HG02943 (cell line): ENCODE measurements around the gene COX7A2L.
"Not testable (repeated sequence)": the region's sequence is repeated elsewhere in the genome, so short reads cannot be mapped to it uniquely, and the experiment has no call there.

Source experiments
- ATAC-seq: cut with Tn5 transposase; IDR thresholded peaks from one replicate; pipeline ENCODE4 v1.9.1; 2021; ENCODE audit warnings: mild to moderate bottlenecking, low read depth, moderate library complexity; ENCODE audit not compliant: unreplicated experiment

Gene COX7A2L

DNA sequence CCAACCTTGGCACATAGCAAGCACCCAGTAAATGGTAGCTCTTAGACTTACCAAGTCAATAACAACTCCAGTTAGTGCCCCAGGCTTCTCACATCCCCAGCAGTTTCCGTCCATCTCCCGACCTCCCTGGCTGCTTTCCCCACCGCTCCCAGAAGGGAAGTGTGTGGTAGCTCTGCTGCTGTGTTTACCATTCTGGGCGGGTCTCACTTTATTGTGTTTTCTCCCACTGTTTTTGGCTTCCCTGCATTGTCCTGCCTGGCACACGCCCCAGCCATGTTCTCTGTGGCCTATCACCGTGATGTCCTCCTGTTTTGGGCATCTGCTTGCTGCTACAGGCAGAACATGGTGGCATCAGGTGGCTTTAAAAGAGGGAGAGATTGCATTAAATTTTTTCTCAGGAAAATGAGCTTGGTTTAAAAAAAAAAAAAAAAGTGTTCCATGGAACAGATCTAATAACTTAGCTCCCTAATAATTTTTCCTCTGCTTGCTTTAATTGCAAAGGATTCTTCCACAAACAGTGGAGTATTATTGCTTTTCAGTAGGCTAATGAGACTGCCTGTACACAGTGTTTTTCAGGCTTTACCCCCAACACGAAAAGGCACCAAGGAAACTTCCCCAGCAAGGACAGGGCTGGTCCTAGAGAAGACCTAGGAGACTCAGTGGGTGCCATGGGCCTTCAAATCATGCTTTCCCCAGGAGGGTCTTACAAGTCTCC lies 8.0 kb upstream of the COX7A2L start:
- ATAC-seq, result no peak

DNA sequence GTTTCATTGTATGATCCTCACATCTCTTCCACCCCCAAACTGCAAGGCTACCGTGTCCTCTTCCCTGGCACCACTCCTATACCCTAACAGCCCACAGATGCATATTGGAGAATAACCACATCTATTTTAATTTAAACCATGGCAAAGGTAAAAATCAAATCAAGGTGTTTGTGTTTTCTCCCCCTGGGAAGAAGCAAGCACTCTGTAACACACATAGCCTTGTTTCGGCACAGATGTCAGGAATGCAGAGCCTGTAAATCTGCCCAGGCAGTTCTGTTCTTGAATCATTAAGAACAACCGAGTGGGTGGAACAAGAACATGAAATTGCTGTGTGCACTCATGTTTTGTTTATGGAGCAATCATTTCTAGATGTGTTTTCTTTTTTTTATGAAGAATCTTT lies 6.8 kb upstream of the COX7A2L start:
- ATAC-seq, result no peak

DNA sequence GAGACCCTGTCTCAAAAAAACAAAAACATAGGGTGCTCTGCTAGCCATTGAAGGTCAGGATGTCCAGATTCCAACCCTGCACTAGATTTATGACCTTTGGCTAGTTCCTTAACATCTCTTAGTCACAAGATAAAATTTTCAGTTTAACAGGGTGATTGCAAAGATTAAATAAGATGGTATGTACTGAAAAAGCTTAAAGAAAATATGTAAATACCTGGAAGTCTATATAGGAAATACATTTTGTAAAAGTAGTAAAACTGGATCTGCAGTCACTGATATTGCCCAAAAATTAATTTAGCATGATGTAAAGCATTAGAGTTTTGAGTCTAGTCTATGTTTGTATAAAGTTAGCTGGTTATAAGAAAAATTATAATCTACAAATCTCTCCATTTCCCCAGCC lies 5.4 kb upstream of the COX7A2L start:
- no peak for ATAC-seq

DNA sequence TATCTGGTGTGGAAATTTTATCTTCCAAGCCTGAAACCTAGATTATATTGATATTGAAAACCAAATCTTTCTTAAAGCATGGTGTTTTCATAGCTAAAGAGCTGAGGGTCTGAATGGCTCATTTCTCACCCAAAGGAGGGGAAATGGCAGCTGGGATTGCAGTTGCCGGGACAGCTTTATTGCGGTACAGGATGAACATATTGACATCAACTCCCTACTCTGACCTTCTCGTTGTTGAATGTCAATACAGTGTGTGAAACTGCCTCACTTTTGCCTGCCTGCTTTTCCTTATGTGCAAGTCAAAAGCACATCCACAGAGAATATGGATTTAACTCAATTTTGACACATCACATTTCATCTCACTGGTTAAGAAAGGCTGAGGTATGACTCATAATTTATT lies 3.6 kb upstream of the COX7A2L start:
- no peak for ATAC-seq

DNA sequence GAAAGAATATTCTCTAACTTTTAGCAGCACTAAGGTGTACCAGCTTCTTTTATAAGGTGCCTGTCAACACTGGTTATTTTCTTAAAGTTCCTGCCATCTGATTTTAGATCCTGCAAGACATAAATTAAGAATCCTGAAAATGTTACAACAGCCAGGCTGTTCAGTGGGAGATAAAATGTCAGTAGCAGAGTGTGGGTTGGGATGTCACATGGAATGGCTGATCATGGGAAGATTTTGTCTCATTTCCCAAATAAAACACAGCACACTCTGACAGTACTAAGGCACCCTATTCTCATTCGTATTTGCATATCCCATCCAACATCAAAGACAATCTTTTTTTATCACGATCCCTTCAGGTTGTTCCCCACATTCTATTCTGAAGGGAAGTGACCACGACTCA lies 2.4 kb upstream of the COX7A2L start:
- ATAC-seq, result no peak

DNA sequence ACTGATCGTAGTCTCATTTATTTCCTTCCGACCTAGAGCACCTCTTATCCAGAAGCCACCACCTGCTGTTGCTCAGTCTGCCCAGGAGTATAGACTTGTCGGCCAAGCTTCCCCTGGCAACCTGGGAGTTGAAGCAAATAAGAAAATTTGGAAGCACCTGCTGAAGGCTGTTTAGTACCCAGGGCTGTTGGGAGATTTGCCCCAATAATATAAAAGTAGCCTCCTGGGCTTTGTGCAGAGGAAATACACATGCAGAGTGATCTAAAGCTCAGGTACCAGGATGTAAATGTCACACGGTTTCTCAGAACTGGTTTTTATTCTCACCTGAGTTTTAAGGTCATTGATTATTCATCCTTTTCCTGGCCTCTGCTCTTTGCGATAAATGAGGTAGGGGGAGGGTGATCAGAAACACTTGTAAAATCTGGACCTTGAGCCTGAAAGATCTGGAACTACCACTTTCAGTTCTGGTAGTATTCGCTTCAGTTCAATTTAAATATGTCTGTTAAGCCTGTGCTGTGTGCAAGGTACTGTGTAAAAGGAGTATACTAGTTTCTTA lies 789 bp upstream of the COX7A2L start:
- no peak for ATAC-seq

DNA sequence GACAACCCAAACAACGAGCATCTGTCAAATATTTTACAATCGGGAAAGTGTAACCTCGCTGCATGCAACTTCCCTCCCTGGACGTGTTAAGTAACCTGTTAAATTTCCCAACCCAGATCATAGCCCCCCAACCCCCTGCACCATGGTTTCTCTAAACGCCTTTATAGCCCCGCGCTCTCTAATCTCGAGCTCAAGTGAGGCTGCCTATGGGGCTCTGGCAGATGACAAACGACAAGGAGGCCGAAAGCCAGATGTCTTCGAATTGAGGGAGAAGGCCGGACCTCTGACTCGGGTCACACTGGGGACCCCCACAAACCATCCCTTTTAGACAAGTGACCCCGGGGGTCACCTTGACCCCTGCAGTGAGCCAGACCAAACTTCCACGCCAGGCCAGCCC lies 526 bp downstream of the COX7A2L start:
- no peak for ATAC-seq

DNA sequence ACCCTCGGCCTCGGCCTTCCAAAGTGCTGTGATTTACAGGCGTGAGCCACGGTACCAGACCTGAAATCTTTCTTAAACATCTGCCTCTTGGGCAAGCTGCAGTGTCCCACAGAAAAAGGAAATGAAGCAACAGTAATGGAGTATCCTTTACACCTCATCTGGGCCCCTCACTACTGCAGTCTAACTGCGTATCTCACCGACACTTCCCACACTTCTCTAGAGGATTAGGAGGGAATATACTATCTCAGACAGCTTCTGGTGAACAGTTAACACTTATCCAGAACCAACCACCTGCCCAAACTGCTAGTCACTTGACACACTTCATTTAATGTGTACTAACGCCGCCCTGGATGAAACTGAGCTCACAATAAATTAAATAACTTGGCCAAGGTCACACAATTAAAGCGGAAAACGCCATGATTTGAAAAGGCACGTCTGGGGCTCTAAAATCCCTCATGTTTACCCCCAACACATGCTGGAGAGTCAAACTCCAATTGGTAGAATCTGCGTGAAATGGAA lies 993 bp downstream of the COX7A2L start:
- ATAC-seq, result no peak

DNA sequence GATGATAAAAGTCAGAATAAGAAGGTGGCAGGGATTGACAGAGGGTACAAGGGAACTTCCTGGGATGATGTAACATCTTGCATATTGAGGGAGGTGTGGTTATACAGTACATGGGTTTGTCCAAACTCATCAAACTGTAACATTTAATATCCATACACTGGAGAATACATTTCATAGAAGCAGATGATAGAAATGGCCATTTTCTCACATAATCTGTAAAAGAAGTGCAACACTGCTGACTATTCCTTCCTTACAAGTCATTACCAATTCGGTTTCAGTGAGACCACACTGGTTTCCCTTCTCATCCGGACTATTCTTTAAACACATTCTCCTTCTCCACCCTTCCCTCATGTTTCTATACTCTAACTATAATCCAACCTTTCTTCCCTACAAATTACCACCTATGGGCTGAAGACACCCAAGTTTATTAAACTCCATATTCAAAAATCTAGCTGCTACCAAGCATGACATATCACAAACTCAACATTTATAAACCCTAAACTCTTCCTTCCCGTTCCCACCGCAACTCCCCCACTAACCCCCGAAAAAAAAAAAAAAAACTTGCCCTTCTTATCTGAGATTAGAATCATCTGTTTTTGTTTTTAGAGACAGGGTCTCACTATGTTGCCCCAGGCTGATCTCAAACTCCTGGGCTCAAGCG lies 1.6 kb downstream of the COX7A2L start:
- no peak for ATAC-seq

DNA sequence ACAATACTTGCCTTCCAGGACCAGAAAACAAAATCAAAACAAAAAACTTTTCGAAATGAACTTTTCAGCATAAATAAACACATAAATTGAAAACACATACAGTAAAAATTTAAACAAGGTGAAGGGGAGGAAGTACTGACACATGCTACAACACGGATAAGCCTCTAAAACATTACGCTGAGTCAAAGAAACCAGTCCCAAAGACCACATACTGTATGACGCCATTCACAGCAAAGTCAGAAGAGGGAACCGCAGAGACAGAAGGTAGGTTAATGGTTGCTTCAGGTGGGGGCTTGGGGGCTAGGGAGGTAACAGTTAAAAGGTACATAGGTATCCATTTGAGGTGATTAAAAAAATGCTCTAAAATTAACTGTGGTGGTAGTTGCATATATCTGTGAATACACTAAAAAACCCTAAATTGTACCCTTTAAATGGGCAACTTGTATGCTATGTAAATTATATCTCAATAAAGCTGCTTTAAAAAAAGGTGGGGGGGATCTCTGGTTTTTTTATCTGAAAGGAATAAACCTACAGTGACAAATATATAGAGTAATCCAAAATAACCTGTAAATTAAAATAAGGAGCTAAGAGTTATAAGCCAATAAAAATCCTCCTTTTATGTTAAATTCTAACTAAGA lies 7.1 kb downstream of the COX7A2L start:
- ATAC-seq, result no peak

DNA sequence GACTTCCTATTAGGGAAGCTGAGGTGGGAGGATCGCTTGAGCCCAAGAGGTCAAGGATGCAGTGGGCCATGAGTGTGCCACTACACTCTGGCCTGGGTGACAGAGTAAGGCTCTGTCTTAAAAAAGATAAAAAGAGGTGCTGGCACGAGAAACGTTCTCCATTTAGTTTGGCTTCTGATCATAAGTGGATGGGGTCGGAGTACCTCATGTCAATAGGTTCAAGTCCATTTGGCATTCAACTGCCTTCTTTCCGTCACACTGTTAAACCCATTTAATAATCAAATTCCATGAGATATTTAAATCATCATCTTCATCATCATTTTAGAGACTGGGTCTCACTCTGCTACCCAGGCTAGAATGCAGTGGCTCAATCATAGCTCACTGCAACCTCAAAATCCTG lies 9.2 kb downstream of the COX7A2L start:
- ATAC-seq, result no peak

DNA sequence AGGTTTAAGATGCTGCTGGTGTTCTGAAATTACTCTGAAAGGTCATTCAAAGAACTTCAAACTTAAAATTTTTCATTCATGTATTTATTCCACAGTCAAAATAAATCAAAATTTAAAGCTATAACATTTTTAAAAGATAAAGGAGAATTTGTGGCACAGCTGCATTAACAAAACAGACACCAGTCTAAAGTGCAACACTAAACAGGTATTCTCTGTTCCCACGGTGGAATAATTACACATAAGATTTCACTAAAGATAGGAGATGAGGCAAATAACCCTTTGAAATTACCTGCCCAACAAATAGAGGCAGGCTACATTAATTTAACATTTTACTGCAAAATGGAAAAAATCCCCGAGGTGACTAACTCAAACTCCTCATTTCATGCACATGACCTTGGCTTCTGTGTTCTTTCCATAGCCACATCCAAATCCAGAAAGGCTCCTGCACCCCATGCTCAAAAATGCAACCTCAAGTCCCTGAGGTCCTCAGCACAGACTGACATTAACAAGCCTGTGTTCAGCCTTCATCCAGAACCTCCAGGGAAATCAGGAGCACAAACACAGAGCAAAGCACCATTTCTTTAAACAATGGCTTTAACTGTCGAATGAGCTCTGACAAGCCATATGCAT lies 10.5 kb downstream of the COX7A2L start:
- ATAC-seq, result no peak

DNA sequence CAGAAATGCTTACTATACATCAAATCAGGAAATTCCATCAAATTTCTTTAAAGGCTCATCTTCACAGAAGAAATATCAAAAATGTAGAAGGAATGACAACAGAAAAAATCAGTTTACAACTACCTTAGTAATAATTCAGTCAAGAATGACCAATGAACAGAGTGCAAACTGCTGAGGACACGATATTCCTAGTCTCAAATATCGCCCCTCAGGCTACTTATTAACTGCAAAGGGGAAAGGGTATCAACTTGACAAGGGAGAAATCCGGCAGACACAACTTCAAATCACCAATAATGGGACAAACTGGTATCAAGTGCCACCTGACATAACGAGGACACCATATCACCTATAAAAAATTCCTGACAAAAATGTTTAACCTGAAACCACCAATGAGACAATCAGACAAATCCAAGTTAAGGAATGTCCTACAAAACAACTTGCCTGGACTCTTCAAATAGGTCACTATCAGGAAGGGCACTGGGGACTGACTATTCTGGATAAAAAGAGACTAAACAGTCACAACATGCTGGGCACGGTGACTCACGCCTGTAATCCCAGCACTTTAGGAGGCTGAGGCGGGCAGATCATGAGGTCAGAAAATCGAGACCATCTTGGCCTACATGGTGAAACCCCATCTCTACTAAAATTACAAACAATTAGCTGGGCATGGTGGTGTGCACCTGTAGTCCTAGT lies 12.8 kb downstream of the COX7A2L start:
- ATAC-seq, result no peak

DNA sequence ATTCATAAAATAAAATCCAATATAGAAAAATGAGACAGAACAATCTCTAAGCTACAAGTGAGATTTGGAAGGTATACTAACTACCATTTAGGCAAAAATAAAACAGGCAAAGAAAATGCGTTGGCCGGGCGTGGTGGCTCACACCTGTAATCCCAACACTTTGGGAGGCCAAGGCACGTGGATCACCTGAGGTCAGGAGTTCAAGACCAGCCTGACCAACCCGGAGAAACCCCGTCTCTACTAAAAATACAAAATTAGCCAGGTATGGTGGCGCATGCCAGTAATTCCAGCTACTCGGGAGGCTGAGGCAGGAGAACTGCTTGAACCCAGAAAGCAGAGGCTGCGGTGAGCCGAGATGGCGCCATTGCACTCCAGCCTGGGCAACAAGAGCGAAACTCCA lies 13.5 kb downstream of the COX7A2L start:
- not testable (repeated sequence) for ATAC-seq

DNA sequence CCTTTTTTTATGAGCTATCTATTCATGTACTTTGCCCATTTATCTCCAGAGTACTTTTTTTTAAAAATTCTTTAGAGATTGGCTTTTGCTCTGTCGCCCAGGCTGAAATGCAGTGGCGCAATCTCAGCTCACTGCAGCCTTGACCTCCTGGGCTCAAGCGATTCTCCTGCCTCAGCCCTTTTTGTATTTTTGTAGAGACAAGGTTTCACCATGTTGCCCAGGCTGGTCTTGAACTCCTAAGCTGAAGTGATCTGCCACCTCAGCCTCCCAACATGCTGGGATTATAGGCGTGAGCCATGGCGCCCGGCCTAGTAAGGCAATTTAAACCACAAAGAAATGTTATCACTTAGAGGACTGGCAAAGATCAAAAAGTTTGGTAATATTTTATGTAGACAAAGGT lies 14.2 kb downstream of the COX7A2L start:
- not testable (repeated sequence) for ATAC-seq

DNA sequence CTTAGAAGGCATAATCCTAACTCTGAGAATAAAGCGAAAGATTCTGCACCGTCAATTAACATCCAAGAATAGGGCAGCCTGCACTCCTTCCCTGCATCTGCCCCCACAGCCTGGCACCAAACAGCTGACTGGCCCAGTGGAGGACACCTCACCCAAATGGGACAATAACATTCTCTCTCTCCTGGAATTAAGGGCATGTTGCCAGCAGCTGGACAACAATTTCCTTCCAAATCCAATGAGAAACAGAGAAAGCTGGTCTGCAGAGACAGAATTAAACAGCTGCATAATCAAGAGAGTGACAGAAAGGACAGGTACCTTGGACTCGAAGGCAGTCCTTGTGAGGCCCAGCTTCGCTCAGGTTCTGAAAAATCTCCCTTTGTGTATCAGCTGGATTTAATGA lies 15.0 kb downstream of the COX7A2L start:
- no peak for ATAC-seq

DNA sequence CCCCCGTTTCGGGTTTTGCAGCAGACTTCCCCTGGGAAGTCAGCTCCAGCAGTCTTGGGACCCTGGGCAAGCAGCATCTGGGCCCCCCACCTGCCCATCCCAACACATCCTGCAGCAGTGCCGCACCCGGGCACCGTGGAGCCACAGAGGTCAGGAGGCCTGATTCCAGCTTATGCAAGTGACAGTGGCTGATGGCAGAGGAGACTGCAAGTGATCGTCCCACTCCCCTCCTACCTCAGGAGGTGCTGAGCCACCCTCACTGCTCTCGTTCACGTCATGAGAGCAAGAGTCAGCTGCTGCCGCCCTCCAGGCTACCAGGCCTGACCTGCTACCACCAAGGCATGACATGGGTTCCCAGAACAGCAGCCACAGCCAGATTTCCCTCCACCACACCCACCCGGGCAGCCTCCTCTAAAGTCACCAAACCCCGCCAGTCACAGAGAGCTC lies 18.2 kb downstream of the COX7A2L start:
- ATAC-seq, result no peak

DNA sequence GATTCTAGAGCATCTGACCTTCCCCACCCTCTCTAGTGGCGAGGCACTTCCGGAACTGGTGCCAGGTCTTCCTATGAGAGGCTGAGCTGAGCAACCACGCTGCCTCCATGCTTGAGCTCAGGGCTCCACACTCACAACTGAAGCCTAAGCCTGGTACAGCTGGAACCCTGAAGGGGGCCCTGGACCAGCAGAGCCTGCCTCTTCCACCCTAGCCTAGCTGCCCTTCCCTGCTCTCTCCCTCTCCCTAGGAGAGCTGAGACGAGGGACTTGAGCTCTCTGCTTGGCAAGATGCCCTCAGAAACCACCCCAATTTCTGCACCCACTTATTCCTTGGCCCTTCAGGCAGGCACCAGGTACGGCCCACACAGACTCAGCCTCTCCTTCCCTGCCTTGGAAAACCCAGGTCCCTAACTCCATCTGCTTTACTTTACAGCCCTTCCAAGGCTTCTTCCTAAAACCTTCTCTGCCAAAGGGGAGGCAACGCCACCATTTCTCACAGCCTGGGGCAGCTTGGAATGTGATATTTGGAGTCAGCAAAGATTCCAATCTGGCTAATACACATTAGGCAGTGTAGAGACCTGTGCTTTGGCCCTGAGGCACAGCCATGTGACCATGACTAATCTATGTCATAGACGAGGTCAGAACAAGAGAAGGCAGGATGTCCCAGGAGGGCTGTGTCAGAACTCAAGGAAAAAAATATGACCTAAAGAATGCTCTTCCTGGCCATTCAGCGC lies 18.8 kb downstream of the COX7A2L start:
- ATAC-seq, result no peak

DNA sequence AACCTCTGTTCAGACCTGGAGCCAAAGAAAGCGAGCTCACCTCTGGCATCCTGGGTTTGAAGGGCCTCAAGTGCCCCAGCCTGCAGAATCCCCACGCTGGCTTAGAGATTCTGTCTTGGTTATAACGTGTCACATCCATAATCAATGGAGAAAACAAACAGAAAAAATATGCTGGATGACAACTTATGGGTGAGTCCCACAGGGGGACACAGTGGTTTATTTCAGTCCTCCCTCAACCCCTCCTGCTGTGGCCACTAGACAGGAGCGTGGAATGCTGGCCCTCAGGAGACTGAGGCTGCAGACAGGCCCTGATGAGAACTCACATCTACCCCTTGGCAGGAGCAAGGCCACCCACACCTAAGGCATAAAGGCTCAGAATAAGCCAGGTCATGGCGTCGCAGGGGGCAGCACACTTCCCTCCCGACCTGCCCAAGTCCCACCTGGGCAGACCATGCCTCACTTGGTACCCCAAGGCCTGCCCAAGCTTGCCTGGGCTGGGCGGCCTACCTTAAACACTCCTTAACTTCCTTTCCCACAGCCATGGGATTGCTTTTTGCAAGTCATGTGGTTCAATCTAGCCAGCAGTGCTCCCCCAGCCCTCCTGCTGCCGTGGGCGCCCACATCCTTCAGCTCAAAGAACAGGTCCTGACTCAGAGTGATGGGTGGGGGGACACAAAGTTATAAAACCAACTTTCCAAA lies 19.9 kb downstream of the COX7A2L start:
- no peak for ATAC-seq
